CD1c-positive myeloid dendritic cell (primary cell): Measurements from ENCODE around the gene PIK3C3.
"Not testable (repeated sequence)": the region's sequence is repeated elsewhere in the genome, so short reads cannot be mapped to it uniquely, and the experiment has no call there.

Source experiments
- DNase-seq: peaks from one replicate; pipeline ENCODE4 v3.0.0-alpha.2; 2016; ENCODE audit errors: extremely low spot score

PIK3C3 gene

DNA sequence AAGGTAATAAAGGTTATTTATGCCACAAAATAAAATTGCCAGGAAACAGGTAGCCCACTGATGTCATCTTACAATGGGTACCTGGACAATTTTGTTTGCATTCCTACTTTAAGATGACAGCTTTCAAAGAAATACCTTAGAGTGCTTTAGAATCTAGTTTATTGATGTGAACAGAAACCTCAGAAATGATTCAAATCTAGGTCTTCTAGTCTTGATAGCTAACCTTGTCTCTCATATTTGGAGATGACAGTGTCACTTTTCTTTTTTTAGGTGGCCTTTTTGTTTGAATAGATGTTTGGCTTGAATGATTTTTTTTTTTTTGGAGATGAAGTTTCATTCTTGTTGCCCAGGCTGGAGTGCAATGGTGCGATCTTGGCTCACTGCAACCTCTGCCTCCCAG, 69.1 kb downstream of the PIK3C3 start:
- no peak for DNase-seq

DNA sequence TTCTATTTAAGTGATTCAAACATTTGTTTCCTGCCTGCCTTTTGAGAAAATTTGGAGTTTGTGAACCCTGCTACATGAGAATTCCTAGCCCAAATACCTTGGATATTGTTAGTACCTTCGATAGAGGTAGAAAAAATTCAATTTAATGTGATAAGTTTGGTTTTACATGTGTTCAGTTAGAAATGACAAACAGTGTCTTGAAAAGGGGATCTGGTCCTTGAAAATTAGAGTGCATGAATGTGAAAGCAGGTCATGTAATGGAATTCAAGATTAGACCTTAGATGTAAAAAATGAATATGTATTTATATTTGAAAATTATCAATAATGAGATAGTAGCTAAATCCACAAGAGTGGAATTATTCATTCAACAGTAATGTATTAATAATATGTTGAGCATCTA, 70.5 kb downstream of the PIK3C3 start:
- DNase-seq, result no peak

DNA sequence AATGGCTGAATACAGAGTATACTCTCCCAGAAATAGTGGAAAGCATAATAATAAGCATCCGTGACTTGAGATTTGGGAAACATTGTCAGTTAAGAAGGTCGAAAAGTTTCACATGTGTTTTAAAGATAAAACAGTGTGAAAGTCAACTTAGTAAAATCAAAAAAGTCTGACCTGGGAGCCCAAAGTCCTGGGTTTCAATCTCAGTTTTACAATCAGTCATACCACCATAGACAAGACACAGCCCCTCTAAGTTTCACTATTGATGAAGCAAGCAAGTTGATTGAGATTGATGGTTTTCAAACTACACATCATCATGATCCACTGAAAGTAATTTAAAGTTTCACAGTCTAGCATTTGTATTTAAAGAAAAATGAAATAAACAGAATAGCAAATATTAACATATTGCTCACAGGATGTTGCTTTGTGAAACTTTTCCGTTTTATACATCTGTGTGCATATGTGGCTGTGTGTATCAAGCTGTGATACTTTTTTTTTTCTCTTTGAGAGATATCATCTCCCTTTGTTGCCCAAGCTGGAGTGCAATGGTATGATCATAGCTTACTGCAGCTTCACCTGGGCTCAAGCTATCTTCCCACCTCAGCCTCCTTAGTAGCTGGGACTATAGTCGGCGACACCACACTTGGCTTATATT, 71.1 kb downstream of the PIK3C3 start:
- no peak for DNase-seq

DNA sequence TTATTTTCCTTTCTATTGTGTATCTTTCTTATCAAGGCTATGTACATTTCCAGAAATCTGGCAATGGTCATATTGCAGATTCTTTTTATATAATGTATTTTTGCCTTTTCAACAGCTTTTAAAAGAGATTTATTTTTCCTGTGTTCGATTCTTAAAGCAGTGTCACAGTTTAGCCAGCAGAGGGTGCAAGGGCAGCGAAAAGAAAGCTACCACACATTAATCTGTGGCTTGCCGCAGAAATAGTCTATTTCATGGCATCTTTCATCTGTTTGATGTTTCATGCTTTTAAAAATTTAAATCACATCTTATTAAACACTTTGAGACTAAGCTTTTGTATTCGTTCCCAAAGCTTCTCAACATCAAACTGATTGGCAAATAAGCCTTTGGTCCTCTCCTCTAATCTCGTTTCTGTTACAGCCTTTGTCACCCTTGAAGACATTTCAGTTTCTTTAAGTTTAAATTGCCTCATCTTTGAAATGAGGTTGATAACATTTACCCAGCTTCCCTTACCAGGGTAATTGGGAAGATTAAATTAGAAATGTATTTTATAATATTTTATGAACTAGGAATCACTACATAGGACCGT, 73.3 kb downstream of the PIK3C3 start:
- DNase-seq, result peak; percentile 20

DNA sequence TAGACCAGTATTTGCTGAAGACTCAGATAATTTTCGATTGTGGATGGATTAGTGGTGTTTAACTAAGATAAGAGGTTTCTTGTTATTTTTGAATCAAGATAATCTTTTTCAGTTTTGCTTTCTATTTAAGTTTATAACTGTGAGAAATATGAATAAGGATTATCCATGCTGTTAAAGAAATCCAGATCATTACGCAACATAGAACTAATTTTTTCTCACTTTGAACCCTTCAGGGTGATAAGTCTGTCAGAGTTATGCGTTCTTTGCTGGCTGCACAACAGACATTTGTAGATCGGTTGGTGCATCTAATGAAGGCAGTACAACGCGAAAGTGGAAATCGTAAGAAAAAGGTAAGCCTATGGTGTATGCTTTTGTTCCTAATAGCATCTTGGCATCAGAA, 74.1 kb downstream of the PIK3C3 start:
- no peak for DNase-seq

DNA sequence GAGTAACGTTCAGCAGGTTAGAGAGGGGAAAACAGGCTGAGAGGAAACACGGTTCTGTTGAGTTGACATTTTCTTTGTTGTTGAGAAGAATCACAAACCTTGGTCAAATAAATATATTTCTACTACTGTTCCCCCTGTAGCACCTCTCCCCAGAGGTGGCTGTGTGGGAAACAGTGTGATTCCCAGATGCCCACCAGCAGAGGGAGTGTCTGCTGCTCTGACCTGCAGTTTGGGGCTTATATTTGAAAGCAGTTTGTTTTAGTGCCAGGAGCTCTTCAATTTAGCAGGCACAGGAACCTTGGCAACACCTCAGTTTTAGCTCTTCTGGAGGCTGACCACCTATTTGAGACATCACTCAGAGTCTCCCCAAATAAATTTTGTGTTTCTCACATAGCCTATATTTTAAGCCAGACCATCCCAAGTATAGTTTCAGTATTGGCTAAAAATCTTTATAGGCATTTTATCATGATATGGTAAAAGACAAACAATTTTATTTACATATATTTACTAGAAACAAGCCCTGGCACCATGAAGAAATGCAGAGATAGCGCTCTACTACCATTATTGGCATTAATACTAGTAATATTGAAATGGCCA, 75.7 kb downstream of the PIK3C3 start:
- DNase-seq, result no peak

DNA sequence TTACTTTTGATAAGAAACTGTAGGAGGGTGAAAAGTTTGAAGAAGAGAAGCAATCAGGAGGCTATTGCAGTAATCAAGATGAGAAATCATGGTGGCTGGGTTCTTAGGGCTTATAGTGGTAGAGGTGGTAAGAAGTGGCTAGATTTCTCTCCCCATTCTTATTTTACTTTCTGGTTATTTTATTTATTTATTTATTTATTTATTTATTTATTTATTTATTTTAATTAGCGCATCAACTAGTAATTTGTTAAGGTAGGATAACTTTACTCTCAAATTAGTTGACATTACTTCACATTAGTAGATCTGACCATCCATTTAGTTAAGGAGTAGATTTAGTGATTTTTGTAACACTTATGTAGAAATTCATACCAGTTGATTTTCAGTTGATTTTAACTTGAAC, 77.4 kb downstream of the PIK3C3 start:
- no peak for DNase-seq

DNA sequence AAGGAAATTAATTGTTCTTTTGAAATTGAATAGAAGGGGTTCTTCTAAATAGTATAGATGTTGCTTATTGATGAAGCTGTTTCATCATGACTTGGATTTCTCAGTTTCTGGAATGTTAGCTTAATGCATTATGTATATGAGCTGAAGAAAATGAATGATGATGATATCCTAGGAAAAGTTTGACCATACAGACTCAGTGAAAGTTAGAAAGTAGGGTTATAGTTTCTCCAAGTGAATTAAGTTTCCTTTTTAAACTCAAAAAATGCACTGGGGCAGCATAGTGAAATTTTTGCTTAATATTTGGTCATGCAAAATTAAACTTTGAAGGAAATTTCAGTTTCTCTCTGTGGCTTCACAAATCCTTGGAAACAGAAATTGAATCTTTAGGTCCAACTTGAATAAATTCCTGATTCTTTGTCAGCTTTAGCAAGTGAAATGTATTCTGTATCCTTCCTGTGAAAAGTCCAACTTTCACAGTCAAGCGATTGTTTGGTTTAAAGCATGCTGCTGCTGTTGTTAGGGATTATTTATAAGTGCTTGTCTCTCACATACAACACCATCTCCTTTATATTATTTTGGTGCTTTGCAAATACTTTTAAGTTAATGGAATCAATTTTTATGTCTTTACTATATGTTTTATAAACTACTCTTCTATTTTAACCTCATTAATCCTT, 78.2 kb downstream of the PIK3C3 start:
- DNase-seq, result no peak

DNA sequence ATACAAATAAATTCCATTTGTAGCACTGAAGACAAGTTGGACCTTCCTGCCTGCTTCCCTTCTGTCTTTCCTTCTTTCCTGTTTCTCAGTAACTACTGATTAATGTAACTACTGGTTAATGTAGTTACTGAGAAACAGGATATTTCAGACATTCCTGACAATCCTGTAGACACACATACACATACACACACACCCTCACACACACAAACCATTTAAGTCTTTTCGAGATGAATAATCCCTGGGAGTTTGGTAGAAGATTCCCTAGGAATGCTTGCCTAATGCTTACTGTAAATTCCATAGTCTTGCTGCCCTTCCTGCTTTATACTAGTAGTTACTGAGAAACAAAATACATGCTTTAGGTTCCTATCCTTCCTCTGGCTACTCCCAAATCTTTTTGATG, 83.9 kb downstream of the PIK3C3 start:
- no peak for DNase-seq

DNA sequence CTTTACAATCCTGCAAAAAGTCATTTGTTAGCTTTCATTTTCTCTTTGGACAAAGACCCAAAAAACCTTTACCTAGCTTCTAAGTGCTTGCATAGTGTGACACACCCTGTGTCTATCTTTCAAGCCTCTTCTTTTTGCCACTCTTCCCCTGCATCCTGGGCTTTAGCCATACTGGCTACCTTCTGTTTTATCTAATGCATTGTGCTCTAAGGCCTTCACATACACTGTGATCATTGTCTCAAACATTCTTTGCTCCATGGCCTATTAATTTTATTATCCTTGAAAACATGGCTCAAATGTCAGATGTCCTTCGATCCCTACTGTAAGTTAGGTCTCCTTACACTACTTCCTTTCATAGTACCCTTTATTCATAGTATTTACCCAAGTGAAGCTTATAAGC, 84.4 kb downstream of the PIK3C3 start:
- no peak for DNase-seq

DNA sequence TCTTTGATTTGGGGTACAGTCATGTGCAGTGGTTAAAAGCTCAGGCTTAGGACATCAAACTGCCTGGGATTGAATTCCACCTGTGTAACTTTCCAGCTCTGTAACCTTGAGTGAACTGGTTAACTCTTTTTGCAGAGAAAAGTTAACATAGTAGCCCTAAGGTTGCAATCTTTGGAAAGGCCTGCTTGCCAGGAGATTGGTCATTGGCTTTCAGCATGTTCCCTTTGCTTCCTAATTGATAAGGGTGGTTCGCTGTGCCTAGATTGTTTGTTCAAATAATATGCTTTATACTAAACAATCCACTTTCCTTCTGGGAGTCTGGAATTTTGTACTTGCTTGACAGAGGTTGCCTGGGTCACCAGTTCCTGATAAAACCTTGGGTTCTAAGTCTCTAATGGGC, 86.8 kb downstream of the PIK3C3 start:
- DNase-seq, result no peak

DNA sequence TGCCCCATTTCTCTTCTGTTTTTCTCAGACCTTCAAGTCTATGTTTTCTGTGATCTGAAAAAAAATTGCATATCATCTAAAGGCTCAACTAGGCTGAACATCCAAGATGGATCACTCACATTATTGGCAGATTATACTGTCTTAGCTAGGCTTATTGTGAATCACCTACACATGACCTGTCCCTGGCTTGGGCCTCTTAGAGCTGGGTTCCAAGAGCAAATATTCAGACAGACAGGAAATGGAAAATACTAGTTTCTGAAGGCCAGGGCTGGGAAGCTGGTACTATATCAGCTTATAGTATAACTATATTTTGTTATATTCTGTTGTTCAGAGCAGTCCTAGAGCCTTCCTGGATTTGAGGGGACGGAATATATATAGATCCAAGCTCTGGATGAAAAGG, 90.3 kb downstream of the PIK3C3 start:
- DNase-seq, result no peak

DNA sequence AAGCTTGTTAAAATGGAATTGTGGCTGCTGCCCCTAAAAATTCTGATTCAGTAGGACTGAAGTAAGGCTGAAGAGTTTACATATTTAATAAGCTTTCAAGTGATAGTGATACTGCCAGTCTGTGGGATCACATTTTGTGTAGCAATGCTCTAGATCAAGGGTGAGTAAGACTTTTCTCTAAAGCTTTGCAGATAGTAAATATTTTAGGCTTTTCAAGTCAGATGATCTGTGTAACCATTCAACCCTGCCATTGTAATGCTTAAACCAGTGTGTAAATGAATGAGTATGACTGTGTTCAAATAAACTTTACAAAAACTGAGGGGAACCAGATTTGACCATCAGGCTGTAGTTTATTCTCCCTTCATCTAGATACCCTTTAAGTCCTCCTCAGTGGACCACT, 92.7 kb downstream of the PIK3C3 start:
- no peak for DNase-seq

DNA sequence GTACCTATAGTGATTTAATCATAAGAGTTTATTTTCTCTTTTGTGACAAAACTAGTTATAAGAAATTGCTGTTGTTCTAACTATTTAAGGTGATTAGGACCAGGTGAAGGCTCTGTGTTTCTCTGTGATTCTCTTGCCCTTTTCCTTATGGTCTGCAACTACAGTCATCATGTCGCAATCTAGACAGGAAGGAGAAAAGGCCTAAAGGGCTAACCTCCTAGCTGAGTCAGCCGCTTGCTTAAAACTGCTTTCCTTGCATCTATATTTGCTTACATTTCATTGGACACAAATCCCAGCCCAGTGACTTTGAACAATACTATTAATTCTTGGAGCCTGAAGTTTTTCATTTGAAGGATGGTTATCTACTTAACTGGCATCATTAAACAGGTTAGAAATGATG, 93.1 kb downstream of the PIK3C3 start:
- no peak for DNase-seq

DNA sequence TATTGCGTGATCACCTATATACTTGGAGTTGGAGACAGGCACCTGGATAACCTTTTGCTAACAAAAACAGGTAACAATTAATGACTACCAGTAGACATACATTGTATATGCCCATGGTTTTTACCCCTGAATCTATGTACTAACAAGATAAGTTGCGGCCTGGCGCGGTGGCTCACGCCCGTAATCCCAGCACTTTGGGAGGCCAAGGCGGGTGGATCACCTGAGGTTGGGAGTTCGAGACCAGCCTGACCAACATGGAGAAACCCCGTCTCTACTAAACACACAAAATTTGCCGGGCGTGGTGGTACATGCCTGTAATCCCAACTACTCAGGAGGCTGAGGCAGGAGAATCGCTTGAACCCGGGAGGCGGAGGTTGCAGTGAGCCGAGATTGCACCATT, 94.5 kb downstream of the PIK3C3 start:
- not testable (repeated sequence) for DNase-seq

DNA sequence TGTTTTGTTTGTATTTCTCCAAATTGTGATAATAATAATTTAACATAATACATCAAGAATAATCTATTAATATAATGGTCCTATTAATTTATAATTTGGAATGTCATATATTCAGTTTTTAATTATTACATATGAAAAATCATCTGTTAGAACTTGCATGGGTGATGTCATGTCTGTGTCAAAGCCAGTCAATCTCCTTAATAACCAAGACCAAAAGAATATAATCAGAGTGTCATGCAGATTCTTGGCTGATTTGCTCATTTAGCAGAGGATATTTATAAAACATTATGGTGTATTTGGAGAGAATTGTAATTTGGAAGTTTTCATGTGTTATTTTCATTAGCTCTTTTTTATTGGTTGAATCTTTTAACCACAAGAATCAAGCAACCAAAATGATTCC, 96.4 kb downstream of the PIK3C3 start:
- DNase-seq, result no peak

DNA sequence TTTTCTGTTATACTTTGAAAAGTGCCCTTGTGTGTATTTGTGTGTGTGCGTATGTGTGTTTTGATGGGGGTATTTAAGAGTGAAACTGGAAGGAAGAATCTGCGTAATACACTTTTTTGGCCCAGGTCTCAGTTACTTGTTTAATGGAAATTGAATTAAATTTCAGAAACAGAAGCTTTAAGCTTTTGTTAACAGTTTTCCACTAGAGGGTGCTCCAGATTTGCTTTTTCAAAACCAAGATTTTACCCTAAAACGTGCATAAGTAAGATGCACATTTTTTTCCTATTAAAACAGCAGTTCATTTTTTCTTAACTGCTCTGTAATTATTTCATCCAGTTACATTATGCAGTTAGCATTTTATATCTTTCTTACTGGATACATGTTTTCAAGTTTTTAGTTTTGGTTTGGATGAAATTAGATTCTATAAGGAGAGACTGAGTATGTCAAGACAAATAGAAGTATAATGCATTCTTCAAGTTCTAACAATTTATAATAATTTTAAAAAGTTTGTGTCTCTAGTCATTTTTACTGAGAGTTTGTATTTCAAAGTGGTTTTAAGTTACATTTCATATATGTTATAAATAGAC, 97.2 kb downstream of the PIK3C3 start:
- DNase-seq, result no peak

DNA sequence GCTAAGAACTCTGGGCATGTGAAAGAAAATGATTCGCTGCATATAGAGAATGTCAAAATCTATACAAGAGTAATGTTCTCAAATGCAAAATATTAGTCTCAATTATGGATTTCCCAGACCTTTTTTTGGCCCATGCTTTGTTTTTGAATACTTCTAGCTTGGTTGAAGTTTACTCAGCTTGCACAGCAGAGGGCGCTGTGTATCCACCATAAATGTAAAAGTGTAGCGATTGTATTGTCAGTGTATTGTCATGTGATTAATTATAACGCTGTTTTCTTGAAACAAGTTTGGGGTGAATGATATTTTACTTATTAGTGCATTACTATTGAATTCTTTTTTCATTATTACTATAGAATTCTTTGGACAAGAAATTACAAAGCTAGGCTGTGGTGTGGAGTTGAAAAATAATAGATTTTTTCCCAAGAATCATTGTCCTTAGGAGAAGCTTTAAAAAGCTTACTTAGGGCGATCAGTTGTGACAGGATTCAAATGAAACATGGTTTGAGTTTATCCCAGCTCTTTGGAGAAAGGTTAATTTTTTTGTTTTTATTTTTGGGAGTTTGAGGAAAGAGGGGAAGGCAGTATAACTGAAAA, 98.3 kb downstream of the PIK3C3 start:
- DNase-seq, result peak; percentile 64

DNA sequence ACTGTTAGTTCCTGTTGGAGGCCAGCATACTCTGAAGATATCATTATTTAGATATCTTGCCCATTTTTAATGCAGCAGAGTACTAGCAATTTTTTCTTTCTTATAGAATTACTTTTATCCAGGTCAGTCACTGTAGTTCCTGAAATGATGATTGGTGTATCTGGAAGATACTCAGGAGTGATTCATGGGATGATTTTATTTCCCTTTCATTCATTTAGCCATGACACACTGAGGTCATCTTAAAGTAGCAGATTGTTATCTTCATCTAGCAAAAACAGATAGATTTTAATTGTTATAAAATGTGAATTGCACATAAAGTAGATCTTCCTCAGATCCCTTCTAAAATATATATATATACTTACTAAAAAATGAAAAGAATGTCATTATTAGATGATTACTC, 109.1 kb downstream of the PIK3C3 start:
- no peak for DNase-seq

DNA sequence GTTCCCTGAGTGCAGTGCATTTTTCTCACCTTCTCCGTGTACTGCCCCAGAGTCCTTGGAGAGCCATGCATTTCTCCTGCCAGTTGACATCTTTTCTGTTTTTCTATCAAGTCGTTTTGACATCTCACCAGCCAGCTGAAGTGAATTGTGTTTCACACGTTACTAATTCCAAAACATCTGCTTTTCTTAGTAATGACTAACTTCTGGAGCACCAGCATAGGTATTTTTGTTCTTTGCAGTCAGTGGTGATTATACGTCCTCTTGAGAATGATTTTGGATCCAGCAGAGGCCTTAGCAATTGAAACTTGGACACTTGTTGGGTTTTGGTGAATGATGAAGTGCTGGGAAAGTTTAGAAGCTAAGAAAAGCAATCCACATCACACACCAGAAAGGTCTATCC, 112.5 kb downstream of the PIK3C3 start:
- no peak for DNase-seq

DNA sequence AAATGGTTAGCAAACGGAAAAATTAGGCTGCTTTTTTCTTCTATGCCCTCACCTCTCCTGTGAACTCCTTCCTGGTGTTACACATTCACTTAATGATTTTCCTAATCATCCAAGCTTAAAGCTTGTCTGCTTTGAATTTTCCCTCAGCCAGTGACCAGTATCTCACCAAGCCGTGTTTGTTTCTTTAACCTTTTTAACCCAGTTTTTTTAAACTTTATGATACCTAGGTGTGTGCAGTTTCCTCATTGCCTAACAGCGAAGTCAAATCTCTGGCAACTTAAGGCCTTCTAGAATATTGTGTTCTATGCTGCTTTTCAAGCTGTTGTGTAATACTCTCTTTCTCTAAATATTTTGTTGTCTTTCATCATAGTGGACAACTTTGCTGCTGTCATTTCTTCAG, 113.0 kb downstream of the PIK3C3 start:
- DNase-seq, result no peak

DNA sequence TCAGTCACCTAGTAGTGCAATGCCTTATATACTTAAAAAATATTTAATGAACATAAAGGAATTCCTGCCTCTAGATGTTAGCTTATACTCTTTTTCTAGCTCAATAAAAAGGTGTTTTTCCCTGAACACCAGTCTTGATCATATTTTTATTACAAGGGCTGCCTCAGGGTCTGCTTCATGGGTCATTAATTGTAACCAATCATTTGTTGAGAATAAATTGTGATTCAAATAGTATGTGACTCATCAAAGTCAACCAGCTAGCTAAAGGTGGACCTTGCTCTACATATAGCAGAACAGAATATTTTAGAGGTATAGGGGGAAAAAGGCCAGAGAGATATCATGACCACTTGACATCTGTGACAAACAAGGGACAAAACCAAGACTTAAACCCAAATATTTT, 114.0 kb downstream of the PIK3C3 start:
- no peak for DNase-seq
